ENCODE results near the gene SYTL3.

SYTL3 gene

GRCh38 chr6:158686791-158687381 lies 37.0 kb downstream of the SYTL3 start:
- H3K18ac ChIP-seq (ENCODE audit: low read length) = no peak overlapping the region
- H2AK5ac ChIP-seq (ENCODE audit: low read depth, low read length) = no peak overlapping the region
- no peak overlapping the region for H2AFZ ChIP-seq (ENCODE audit: low read length)
- H3K79me1 ChIP-seq (ENCODE audit: low read depth, low read length) = no peaks in the 10 kb centered on the region
- peaks cover 0 to 10% (median 0%) of the 10 kb centered on the region in 3 experiments for H3K27me3 ChIP-seq (ENCODE audit: control insufficient read depth in 3 of 3, insufficient read depth in 3 of 3, low read depth in 1 of 3, low read length in 3 of 3)
- no peak overlapping the region for H3K14ac ChIP-seq (ENCODE audit: low read length)
- no peaks in the 10 kb centered on the region for H3K4me1 ChIP-seq (ENCODE audit: control insufficient read depth in 2 of 2, insufficient read depth in 1 of 2, low read depth in 1 of 2, low read length in 2 of 2)
- DNase-seq (ENCODE audit: low spot score) = no peak
- no peak overlapping the region for H2BK120ac ChIP-seq (ENCODE audit: low read depth, low read length)
- H3K4ac ChIP-seq (ENCODE audit: low read length) = no peak overlapping the region
- H3K36me3 ChIP-seq (replicated peaks in 1 of 2; ENCODE audit: control insufficient read depth in 2 of 2, insufficient read depth in 2 of 2, low read length in 2 of 2) = peaks cover 0 to 2% of the 10 kb centered on the region in 2 donors
- no peaks in the 10 kb centered on the region for H3K9me3 ChIP-seq (replicated peaks in 1 of 2; ENCODE audit: control insufficient read depth in 2 of 2, insufficient read depth in 1 of 2, low read depth in 1 of 2, low read length in 2 of 2)
- no peak overlapping the region for H3K4me2 ChIP-seq (ENCODE audit: insufficient read depth, low read length, poor library complexity, severe bottlenecking)
- no peak overlapping the region for H3K27ac ChIP-seq (replicated peaks; ENCODE audit: low read length)
- no peak overlapping the region for H3K9ac ChIP-seq (ENCODE audit: low read depth, low read length, poor library complexity)
- no CpG with 5 or more reads among the region's 7 CpGs for whole genome bisulfite sequencing, 2 donors (ENCODE audit: extremely low coverage in 2 of 2, insufficient read length in 2 of 2, insufficient replicate concordance in 1 of 2)
- no peak overlapping the region for H3K4me3 ChIP-seq (ENCODE audit: low read length in 2 of 2)
- no peak overlapping the region for H4K8ac ChIP-seq (ENCODE audit: low read depth, low read length)
- H4K91ac ChIP-seq (ENCODE audit: low read depth, low read length, poor library complexity) = no peak overlapping the region
- no peak overlapping the region for H3K23ac ChIP-seq (ENCODE audit: low read depth, low read length, poor library complexity)
- no peak overlapping the region for H2BK15ac ChIP-seq (ENCODE audit: low read length)
- no peak overlapping the region for H2BK5ac ChIP-seq (ENCODE audit: low read length)
- no peak overlapping the region for H2BK12ac ChIP-seq (ENCODE audit: low read length)

DNA sequence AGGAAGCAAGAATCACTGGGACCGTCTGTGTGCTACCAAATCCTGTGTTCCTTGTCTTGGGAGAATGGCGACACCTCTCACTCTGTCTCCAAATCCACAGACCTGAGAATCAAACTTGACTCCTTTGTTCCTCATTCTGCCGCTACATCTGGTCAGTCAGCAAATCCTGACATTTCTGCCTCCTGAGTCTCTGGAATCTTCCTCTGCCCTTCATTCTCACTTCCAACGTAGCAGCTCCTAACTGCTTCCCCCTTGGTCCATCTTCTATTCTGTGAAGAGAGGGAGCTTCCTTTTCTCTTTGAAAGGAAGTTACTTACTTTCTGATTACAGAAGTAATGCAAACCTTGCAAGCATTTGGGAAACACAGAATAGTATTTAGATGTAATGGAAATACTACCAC lies 37.7 kb downstream of the SYTL3 start:
- Histone ChIP-seq H3K36me3 (replicated peaks in 1 of 2; ENCODE audit: control insufficient read depth in 2 of 2, insufficient read depth in 2 of 2, low read length in 2 of 2) (peaks cover 0 to 2% of the 10 kb centered on the region in 2 donors), H3K4ac (ENCODE audit: low read length) (no peak overlapping the region), H3K79me1 (ENCODE audit: low read depth, low read length) (no peaks in the 10 kb centered on the region), H3K9me3 (replicated peaks in 1 of 2; ENCODE audit: control insufficient read depth in 2 of 2, insufficient read depth in 1 of 2, low read depth in 1 of 2, low read length in 2 of 2) (no peaks in the 10 kb centered on the region), H4K8ac (ENCODE audit: low read depth, low read length) (no peak overlapping the region), H3K23ac (ENCODE audit: low read depth, low read length, poor library complexity) (no peak overlapping the region), H2BK15ac (ENCODE audit: low read length) (no peak overlapping the region), H3K4me2 (ENCODE audit: insufficient read depth, low read length, poor library complexity, severe bottlenecking) (no peak overlapping the region), H3K18ac (ENCODE audit: low read length) (no peak overlapping the region), H2BK12ac (ENCODE audit: low read length) (no peak overlapping the region), H3K27me3 (ENCODE audit: control insufficient read depth in 3 of 3, insufficient read depth in 3 of 3, low read depth in 1 of 3, low read length in 3 of 3) (peaks cover 0 to 10% (median 0%) of the 10 kb centered on the region in 3 experiments), H3K27ac (replicated peaks; ENCODE audit: low read length) (no peak overlapping the region), H2AK5ac (ENCODE audit: low read depth, low read length) (no peak overlapping the region), H2BK5ac (ENCODE audit: low read length) (no peak overlapping the region), H3K9ac (ENCODE audit: low read depth, low read length, poor library complexity) (no peak overlapping the region), H3K14ac (ENCODE audit: low read length) (no peak overlapping the region), H2AFZ (ENCODE audit: low read length) (no peak overlapping the region), H3K4me3 (ENCODE audit: low read length in 2 of 2) (no peak overlapping the region), H4K91ac (ENCODE audit: low read depth, low read length, poor library complexity) (no peak overlapping the region), H3K4me1 (ENCODE audit: control insufficient read depth in 2 of 2, insufficient read depth in 1 of 2, low read depth in 1 of 2, low read length in 2 of 2) (no peaks in the 10 kb centered on the region), H2BK120ac (ENCODE audit: low read depth, low read length) (no peak overlapping the region)
- DNase-seq (ENCODE audit: low spot score) = no peak
- no CpG with 5 or more reads among the region's 4 CpGs for WGBS, 2 donors (ENCODE audit: extremely low coverage in 2 of 2, insufficient read length in 2 of 2, insufficient replicate concordance in 1 of 2)

GRCh38 chr6:158688860-158689259 lies 39.0 kb downstream of the SYTL3 start:
- Histone ChIP-seq H3K14ac (ENCODE audit: low read length) (no peak overlapping the region), H3K4me3 (ENCODE audit: low read length in 2 of 2) (no peak overlapping the region), H3K9me3 (replicated peaks in 1 of 2; ENCODE audit: control insufficient read depth in 2 of 2, insufficient read depth in 1 of 2, low read depth in 1 of 2, low read length in 2 of 2) (no peaks in the 10 kb centered on the region), H3K79me1 (ENCODE audit: low read depth, low read length) (no peaks in the 10 kb centered on the region), H3K27ac (replicated peaks; ENCODE audit: low read length) (no peak overlapping the region), H2BK12ac (ENCODE audit: low read length) (no peak overlapping the region), H3K23ac (ENCODE audit: low read depth, low read length, poor library complexity) (no peak overlapping the region), H2AK5ac (ENCODE audit: low read depth, low read length) (no peak overlapping the region), H3K18ac (ENCODE audit: low read length) (no peak overlapping the region), H2AFZ (ENCODE audit: low read length) (no peak overlapping the region), H4K91ac (ENCODE audit: low read depth, low read length, poor library complexity) (no peak overlapping the region), H3K9ac (ENCODE audit: low read depth, low read length, poor library complexity) (no peak overlapping the region), H3K4me1 (ENCODE audit: control insufficient read depth in 2 of 2, insufficient read depth in 1 of 2, low read depth in 1 of 2, low read length in 2 of 2) (no peaks in the 10 kb centered on the region), H3K36me3 (replicated peaks in 1 of 2; ENCODE audit: control insufficient read depth in 2 of 2, insufficient read depth in 2 of 2, low read length in 2 of 2) (peaks cover 0 to 2% of the 10 kb centered on the region in 2 donors), H2BK15ac (ENCODE audit: low read length) (no peak overlapping the region), H2BK120ac (ENCODE audit: low read depth, low read length) (no peak overlapping the region), H3K4me2 (ENCODE audit: insufficient read depth, low read length, poor library complexity, severe bottlenecking) (no peak overlapping the region), H3K4ac (ENCODE audit: low read length) (no peak overlapping the region), H3K27me3 (ENCODE audit: control insufficient read depth in 3 of 3, insufficient read depth in 3 of 3, low read depth in 1 of 3, low read length in 3 of 3) (peaks cover 0 to 10% (median 0%) of the 10 kb centered on the region in 3 experiments), H2BK5ac (ENCODE audit: low read length) (no peak overlapping the region), H4K8ac (ENCODE audit: low read depth, low read length) (no peak overlapping the region)
- no CpG with 5 or more reads among the region's 1 CpG for WGBS, 2 donors (ENCODE audit: extremely low coverage in 2 of 2, insufficient read length in 2 of 2, insufficient replicate concordance in 1 of 2)
- no peak for DNase-seq (ENCODE audit: low spot score)

DNA sequence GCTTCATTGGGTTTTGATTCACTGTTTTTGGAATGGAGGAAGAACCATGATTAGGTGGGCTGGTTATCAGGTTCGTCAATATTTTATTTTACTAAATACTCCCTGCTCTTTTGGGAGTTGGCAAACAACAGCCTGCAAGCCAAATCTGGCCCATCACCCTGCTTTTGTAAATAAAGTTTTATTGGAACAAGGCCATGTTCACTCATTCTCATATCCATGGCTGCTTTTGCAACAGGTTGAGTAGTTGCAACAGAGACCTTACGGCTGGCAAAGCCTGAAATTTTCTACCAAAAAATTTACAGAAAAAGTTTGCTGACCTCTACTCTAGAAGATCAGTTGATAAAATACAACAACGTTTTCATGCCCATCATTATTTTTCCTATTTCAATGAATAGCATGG lies 45.1 kb downstream of the SYTL3 start:
- no peak overlapping the region for H3K4me3 ChIP-seq (ENCODE audit: low read length in 2 of 2)
- H3K79me1 ChIP-seq (ENCODE audit: low read depth, low read length) = no peaks in the 10 kb centered on the region
- H4K91ac ChIP-seq (ENCODE audit: low read depth, low read length, poor library complexity) = no peak overlapping the region
- no peak overlapping the region for H3K18ac ChIP-seq (ENCODE audit: low read length)
- no peaks in the 10 kb centered on the region for H3K9me3 ChIP-seq (replicated peaks in 1 of 2; ENCODE audit: control insufficient read depth in 2 of 2, insufficient read depth in 1 of 2, low read depth in 1 of 2, low read length in 2 of 2)
- H3K23ac ChIP-seq (ENCODE audit: low read depth, low read length, poor library complexity) = no peak overlapping the region
- no peak overlapping the region for H3K4me2 ChIP-seq (ENCODE audit: insufficient read depth, low read length, poor library complexity, severe bottlenecking)
- H3K14ac ChIP-seq (ENCODE audit: low read length) = no peak overlapping the region
- no peak overlapping the region for H2BK120ac ChIP-seq (ENCODE audit: low read depth, low read length)
- no peaks in the 10 kb centered on the region for H3K4me1 ChIP-seq (ENCODE audit: control insufficient read depth in 2 of 2, insufficient read depth in 1 of 2, low read depth in 1 of 2, low read length in 2 of 2)
- H3K36me3 ChIP-seq (replicated peaks in 1 of 2; ENCODE audit: control insufficient read depth in 2 of 2, insufficient read depth in 2 of 2, low read length in 2 of 2) = peaks cover 0 to 2% of the 10 kb centered on the region in 2 donors
- H2BK12ac ChIP-seq (ENCODE audit: low read length) = no peak overlapping the region
- H2AFZ ChIP-seq (ENCODE audit: low read length) = no peak overlapping the region
- no peak overlapping the region for H3K4ac ChIP-seq (ENCODE audit: low read length)
- H3K27ac ChIP-seq (replicated peaks; ENCODE audit: low read length) = no peak overlapping the region
- H2BK5ac ChIP-seq (ENCODE audit: low read length) = no peak overlapping the region
- no peaks in the 10 kb centered on the region for H3K27me3 ChIP-seq (ENCODE audit: control insufficient read depth in 3 of 3, insufficient read depth in 3 of 3, low read depth in 1 of 3, low read length in 3 of 3)
- no peak overlapping the region for H4K8ac ChIP-seq (ENCODE audit: low read depth, low read length)
- no CpG with 5 or more reads among the region's 3 CpGs for WGBS, 2 donors (ENCODE audit: extremely low coverage in 2 of 2, insufficient read length in 2 of 2, insufficient replicate concordance in 1 of 2)
- no peak overlapping the region for H2BK15ac ChIP-seq (ENCODE audit: low read length)
- H3K9ac ChIP-seq (ENCODE audit: low read depth, low read length, poor library complexity) = no peak overlapping the region
- no peak overlapping the region for H2AK5ac ChIP-seq (ENCODE audit: low read depth, low read length)
- no peak for DNase-seq (ENCODE audit: low spot score)

All from neuronal stem cell (in vitro differentiated cells).